ENCODE results near the gene CABLES1. TPM values are rescaled to one million over a fixed set of nuclear protein-coding genes. Genes with fewer than 3 reads are reported as not detected.

Gene CABLES1
- total RNA-seq, 2 donors from 2014 or later: 4.2 to 11.9 TPM

DNA sequence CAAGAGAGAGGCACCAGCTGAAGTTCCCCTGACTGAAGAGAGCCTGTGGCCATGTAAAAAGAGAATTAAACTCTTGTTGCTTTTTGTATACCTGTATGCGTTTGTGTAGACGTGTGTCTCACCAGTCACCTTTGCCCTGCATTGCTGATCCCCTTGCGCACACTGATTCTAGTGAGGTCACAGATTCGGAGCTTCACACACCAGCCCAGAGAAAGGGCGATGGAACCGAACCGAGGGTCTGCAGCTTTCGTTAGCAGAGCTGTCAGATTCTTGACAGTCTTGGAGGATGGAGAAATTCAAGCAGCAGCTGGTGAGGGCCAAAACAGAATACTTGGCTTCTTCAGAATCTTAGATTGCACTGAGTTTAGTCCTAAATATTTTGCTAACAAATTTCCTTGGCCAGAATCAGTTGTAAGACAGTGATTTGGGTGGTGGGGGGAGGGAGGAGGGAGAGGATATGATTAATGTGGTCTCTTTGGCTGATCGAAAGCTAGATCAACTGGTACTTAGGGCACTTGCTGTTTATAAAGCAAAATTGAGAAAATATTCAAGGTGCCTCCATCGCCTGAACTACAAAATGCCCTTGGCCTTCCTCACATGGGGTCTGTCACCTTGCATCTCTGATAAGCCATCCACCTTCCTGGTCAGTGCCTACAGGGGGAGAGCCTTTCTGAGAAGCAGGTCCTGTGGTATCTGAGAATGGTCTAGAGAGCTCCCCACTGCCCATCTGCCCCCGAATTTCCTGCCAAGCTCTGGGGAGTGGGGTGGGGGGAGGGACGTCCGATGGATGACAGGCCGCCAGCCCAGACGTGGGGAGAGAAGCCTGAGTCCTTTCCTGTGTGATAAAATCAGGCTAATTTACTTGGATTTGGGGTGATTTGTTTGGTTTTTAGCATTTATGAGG lies 123.5 kb downstream of the CABLES1 start:
- no peaks in the 10 kb centered on the region for H3K27me3 ChIP-seq
- H3K4me3 ChIP-seq: no peak overlapping the region
- intact Hi-C loops (cut with DNase I): no loop called here
- no peaks in the 10 kb centered on the region for H3K9me3 ChIP-seq
- H3K36me3 ChIP-seq (replicated peaks in 1 of 2; ENCODE audit: insufficient read depth in 1 of 2, low read depth in 2 of 2): no peaks in the 10 kb centered on the region
- no peak for TF ChIP-seq POLR2A (IDR thresholded peaks at IDR 0.05)
- TF ChIP-seq, protein P1, sequence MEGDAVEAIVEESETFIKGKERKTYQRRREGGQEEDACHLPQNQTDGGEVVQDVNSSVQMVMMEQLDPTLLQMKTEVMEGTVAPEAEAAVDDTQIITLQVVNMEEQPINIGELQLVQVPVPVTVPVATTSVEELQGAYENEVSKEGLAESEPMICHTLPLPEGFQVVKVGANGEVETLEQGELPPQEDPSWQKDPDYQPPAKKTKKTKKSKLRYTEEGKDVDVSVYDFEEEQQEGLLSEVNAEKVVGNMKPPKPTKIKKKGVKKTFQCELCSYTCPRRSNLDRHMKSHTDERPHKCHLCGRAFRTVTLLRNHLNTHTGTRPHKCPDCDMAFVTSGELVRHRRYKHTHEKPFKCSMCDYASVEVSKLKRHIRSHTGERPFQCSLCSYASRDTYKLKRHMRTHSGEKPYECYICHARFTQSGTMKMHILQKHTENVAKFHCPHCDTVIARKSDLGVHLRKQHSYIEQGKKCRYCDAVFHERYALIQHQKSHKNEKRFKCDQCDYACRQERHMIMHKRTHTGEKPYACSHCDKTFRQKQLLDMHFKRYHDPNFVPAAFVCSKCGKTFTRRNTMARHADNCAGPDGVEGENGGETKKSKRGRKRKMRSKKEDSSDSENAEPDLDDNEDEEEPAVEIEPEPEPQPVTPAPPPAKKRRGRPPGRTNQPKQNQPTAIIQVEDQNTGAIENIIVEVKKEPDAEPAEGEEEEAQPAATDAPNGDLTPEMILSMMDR (IDR thresholded peaks at IDR 0.05): no peak
- H3K27ac ChIP-seq: peak overlapping the region in 1 of 4 donors; percentile 72
- DNase-seq: no peak
- 83 to 88% methylated on average over 15 of the region's 15 CpGs for WGBS, 2 donors
- peaks cover 19% of the 10 kb centered on the region for H3K4me1 ChIP-seq
- ATAC-seq: no peak

DNA sequence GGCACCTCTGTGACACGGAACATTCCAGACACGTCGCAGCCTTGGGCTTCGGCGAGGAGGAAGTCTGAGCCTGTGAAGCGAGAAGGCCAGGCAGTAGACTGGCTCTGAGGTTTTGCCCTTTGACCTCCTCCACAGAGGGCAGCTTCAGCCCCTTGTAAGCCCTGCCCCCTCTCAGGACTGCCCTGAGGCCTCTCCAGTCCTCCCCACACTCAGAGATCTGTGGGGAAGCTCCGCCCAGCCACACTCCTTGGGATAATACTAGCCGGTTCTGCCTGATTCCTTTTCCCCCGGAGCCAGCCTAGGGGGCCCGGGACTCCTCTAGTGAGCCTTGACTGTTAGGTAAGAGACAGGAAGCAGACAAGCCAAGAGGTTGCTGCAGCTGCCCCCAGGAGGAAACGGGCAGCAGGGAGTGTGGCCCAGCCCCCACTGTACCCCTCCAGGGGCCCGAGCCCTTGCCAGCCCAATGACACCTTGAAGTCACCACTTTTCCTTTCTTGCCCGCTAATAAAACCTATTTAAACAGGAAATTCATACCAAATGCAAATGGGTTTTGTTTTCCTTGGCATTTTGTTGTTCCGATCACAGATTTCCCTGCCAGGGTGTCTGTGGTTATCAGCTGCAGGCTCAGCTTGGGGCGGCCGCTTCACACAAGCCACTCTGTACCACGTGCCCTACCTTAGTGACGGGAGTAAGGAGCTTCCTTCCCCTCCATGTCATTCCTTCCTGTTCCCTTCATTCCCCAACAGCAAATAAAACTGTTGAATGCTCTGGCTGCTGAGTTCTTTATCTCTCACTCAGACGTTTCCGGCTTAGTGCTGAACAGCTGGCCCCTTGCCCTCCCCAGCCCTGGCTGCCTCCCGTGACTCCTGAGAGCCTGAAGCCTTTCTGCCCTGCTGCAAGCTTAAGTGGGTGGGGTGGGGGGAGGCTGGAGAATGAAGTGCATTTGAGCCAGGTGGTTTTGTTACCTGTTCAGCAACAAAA lies 124.7 kb downstream of the CABLES1 start:
- intact Hi-C loops (cut with DNase I): no loop called here
- no peaks in the 10 kb centered on the region for H3K36me3 ChIP-seq (replicated peaks in 1 of 2; ENCODE audit: insufficient read depth in 1 of 2, low read depth in 2 of 2)
- H3K27me3 ChIP-seq: no peaks in the 10 kb centered on the region
- peaks cover 19% of the 10 kb centered on the region for H3K4me1 ChIP-seq
- no peak overlapping the region for H3K4me3 ChIP-seq
- peak overlapping the region; percentile 26 to 74 (median 67) for H3K27ac ChIP-seq
- DNase-seq (peak; percentile 62 to 81 (median 76)), ATAC-seq (peak; percentile 83)
- 17 to 22% methylated on average over 15 to 21 of the region's 21 CpGs for WGBS, 2 donors
- peak in 1 of 3 donors; percentile 19 for TF ChIP-seq POLR2A (IDR thresholded peaks at IDR 0.05)
- TF ChIP-seq, protein P1 (IDR thresholded peaks at IDR 0.05): no peak
- H3K9me3 ChIP-seq: no peaks in the 10 kb centered on the region

DNA sequence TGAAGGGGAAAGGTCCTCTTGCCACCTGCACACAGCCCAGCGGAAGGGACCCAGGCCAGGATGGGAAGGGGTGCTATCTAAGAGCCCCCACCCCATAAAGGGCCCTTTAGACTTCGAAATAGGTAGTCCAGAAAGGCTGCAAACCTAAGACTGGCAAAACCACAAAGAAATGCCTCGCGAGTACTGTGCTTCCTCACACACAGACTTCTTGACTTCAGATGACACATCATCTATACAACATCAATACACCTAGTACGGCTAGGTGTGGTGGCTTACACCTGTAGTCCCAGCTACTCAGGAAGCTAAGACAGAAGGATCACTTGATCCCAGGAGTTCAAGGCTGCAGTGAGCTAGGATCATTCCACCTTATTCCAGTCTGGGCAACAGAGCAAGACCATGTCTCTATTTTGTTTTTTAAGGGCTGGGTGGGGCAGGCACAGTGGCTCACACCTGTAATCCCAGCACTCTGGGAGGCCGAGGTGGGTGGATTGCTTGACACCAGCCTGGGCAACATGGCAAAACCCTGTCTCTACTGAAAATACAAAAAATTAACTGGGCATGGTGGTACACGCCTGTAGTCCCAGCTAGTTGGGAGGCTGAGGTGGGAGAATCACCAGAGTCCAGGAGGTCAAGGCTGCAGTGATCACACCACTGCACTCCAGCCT lies 125.8 kb downstream of the CABLES1 start:
- ATAC-seq (no peak), DNase-seq (no peak)
- TF ChIP-seq POLR2A (IDR thresholded peaks at IDR 0.05): no peak
- TF ChIP-seq, protein P1 (IDR thresholded peaks at IDR 0.05): no peak
- no peak overlapping the region for H3K4me3 ChIP-seq
- no peaks in the 10 kb centered on the region for H3K9me3 ChIP-seq
- H3K27me3 ChIP-seq: no peaks in the 10 kb centered on the region
- no peaks in the 10 kb centered on the region for H3K36me3 ChIP-seq (replicated peaks in 1 of 2; ENCODE audit: insufficient read depth in 1 of 2, low read depth in 2 of 2)
- H3K27ac ChIP-seq: no peak overlapping the region
- peaks cover 19% of the 10 kb centered on the region for H3K4me1 ChIP-seq
- intact Hi-C loops (cut with DNase I): no loop called here
- WGBS, 2 donors: 76 to 84% methylated on average over 6 to 7 of the region's 7 CpGs

DNA sequence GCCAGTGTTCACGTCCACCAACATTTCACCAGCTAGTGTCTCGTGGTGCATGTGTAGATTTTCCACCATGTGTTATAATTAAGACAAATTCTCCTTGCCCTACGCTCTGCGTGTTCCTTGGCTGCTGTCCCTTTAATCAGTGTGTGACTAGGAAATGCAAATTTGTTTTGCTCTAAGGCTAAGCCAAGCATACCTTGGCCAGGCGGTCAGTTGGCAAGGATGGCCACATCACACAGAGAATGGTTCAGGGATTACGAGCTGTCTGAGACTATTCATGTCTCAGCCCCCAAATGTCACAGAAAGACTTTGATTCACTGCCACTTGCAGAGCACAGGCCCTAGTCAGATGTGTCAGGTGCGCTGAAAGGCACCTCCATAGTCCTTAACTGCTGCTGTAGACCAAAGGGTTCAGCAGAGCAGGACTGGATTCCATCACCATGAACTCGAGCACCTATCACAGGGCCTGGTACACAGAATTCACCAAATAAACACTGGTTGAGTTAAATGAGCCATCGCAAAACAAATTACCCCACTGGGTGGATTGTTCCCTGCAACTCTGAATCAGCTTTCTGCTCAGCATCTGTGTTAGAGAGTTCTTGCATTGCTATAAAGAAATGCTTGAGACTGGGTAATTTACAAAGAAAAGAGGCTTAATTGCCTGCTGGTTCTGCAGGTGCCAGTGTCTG lies 128.4 kb downstream of the CABLES1 start:
- 71 to 79% methylated on average over 9 of the region's 9 CpGs for WGBS, 2 donors
- TF ChIP-seq, protein P1 (IDR thresholded peaks at IDR 0.05): no peak
- no peak for TF ChIP-seq POLR2A (IDR thresholded peaks at IDR 0.05)
- DNase-seq (no peak), ATAC-seq (no peak)
- Histone ChIP-seq H3K36me3 (replicated peaks in 1 of 2; ENCODE audit: insufficient read depth in 1 of 2, low read depth in 2 of 2) (no peaks in the 10 kb centered on the region), H3K27ac (no peak overlapping the region), H3K4me3 (no peak overlapping the region), H3K27me3 (no peaks in the 10 kb centered on the region), H3K4me1 (peaks cover 19% of the 10 kb centered on the region), H3K9me3 (no peaks in the 10 kb centered on the region)
- intact Hi-C loops (cut with DNase I): no loop called here
